Activated CD4-positive, alpha-beta T cell treated with anti-CD3 and anti-CD28 coated beads, Interleukin-2, amount 50 U/mL, for 16 hours (primary cell): ENCODE results near the gene TRPM2.

Experiments
- DNase-seq: peaks from one replicate; pipeline ENCODE4 v3.0.0-alpha.2; 2020

TRPM2 gene

DNA sequence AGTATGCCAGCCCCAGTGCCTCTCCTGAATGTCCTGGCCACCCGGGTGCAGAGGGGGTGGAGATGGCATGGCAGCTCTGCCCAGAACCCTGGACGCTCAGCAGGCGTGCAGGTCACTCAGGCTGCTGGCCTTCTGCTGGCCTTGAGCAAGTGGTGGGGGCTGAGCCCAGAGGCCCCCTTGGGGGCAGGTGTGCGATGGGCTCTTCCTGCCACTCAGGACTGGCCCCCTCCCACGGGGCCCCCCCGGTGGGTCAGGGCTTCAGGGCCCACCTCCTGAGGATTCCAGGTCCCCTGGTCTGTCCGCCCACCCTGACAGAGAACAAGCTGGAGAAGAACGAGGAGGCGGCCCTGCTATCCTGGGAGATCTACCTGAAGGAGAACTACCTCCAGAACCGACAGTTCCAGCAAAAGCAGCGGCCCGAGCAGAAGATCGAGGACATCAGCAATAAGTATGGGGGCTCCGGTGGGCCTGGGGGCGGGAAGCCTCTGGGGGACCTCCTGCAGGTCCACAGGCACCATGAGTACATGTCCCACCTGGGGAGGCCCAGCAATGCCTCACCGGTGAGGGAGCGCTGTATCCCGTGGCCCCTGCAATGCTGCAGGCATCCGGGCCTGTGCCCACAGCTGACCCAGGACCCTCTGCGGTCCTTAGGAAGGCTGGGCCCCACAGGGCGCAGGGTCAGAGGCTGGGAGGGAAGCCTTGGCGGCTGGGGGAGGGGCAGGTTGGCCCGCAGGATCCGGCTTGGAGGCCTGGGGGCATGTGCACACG is 64.9 kb downstream of the TRPM2 start:
- no peak for DNase-seq

GRCh38 chr21:44418876-44419230 is 65.4 kb downstream of the TRPM2 start:
- DNase-seq: no peak

DNA sequence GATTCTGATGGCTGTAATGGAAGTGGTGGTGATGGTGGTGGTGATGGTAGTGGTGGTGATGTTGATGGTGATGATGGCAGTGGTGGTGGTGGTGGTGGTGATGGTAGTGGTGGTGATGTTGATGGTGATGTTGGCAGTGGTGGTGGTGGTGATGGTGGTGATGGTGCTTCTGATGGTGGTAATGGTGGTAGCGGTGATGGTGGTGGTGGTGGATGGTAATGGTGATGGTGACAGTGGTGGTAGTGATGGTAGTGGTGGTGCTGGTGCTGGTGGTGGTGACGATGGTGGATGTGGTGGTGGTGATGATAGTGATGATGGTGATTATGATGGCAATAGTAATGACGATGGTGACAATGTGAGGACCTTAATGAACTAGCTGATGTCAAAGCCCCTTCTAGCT is 66.3 kb downstream of the TRPM2 start:
- no peak for DNase-seq

DNA sequence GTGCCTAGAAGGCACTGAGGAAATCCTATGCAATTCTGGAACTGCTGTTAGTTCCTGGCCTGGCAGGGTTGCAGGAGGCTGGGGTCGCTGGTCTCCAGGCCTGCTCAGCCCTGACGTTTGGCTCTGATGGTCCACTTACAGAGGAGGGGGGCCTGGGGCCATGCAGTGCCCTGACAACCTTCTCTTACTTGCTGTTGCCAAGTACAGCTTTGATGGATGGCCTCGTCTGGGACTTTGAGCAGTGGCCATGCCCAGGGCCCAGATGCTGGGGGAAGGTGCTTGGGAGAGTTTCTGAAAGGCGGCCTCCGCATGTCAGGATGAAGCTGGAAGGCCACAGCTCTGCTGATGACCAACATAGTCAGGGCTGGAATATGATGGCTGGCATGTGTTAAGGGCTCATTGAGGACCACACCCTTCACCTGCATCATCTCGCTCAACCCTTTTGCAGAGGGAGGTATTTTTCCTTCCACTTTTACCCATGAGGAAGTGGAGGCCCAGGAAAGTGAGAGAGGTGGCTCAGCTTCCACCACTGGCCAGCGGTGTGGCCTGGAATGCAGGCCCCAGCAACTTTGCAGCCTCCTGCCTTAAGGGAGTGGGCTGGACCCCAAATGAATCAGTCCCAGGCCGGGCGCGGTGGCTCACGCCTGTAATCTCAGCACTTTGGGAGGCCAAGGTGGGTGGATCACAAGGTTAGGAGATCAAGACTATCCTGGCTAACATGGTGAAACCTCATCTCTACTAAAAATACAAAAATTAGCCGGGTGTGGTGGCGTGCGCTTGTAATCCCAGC is 67.2 kb downstream of the TRPM2 start:
- DNase-seq: no peak

GRCh38 chr21:44421901-44422840 is 68.8 kb downstream of the TRPM2 start:
- no peak for DNase-seq

DNA sequence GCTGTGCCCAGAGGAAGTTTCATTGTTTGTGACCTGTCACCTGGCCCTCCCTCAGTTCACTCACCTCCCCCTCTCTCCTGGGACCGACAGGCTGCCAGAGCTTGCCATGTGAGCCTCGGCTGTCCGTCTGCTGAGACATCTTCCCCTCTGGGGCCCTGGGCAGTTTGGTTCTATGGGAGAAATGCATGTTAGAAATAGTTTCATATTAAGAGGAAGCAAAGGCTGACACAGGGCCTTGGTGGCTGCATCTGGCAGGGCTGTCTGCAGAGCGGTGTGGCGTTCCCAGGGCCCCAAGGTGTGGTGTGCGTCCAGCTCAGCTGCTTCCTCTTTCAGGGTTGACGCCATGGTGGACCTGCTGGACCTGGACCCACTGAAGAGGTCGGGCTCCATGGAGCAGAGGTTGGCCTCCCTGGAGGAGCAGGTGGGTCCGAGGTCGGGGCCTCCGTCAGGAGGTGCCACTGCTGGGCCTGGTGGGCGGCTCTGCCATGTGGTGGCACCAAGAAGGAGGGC is 69.9 kb downstream of the TRPM2 start:
- DNase-seq: no peak

DNA sequence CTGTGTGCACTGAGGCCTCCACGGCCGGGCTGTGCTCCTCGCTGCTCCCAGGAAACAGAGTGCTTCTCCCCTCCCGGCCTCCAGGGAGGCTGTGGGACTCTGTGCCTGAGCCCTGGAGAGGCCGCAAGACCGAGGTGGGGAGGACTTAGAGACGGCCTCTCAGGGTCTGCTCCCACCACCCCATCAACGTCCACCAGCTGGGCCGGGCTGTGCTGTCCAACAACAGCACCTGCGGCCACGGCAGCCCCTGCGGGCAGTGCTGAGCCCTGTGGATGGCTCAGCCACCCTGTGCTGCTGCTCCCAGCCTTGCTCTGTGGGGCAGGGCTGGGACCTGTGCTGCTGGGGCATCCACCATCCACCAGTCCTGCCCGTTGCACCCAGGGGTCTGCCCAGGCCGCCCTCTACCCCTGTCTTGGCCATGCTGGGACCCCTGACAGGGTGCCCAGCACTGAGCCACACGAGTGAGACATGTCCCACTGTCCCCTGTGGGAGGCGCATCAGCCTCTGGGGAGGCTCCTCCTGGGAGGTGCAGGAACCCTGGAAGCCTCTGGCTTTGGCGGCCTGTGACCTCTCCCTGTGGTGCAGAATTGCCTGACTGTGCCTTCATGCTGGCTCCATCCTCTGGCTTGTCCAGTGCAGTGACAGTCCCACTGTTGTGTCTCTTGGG is 70.7 kb downstream of the TRPM2 start:
- no peak for DNase-seq

DNA sequence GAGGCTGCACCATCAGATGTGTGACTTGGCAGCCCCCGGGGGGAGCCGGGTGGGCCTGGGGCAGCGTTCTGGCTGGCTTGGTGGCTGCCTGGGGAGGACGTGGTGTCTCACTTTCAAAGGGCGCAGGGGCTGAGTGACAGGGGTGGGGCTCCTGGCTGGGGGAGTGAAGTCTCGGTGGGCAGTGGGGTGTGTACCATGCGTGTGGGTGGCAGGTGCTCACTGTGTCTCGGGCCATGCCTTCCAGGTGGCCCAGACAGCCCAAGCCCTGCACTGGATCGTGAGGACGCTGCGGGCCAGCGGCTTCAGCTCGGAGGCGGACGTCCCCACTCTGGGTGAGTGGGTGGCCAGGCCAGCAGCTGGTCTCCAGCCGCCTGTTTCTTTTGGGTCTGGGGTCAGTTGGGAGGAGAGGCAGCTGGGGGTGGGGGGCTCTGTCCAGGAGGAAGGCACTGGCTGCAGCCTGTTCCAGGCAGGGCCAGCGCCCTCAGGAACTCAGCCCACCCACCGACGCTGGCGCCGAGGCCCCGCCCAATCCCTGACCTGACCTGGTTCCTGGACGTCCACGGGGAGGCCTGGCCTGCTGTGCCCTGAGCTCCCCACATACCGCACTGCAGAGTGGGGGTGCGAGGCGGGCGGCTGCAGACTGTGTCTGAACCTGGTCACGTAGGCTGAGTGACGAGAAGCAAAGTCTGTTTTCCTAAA is 71.3 kb downstream of the TRPM2 start:
- no peak for DNase-seq

DNA sequence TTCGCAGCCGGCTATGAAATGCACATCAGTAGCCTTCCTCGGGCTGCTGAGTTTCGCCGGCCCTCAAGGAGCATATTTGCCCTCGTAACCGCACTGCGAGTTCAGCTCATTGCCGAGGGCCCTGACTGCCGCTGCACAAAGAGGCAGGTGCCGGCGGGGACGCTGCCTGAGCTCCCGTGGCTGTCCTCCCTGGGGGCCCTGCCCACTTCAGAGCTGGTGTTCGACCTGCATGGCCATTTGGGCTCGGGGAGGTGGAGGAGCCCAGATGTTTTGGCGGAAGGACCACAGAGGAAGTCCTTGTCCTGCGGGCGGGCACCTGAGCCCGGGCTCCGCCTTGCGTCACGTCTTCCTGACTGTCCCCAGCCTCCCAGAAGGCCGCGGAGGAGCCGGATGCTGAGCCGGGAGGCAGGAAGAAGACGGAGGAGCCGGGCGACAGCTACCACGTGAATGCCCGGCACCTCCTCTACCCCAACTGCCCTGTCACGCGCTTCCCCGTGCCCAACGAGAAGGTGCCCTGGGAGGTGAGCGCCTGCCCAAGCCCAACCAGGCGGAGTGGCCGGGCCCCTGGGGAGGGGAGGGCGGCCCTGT is 72.0 kb downstream of the TRPM2 start:
- no peak for DNase-seq

DNA sequence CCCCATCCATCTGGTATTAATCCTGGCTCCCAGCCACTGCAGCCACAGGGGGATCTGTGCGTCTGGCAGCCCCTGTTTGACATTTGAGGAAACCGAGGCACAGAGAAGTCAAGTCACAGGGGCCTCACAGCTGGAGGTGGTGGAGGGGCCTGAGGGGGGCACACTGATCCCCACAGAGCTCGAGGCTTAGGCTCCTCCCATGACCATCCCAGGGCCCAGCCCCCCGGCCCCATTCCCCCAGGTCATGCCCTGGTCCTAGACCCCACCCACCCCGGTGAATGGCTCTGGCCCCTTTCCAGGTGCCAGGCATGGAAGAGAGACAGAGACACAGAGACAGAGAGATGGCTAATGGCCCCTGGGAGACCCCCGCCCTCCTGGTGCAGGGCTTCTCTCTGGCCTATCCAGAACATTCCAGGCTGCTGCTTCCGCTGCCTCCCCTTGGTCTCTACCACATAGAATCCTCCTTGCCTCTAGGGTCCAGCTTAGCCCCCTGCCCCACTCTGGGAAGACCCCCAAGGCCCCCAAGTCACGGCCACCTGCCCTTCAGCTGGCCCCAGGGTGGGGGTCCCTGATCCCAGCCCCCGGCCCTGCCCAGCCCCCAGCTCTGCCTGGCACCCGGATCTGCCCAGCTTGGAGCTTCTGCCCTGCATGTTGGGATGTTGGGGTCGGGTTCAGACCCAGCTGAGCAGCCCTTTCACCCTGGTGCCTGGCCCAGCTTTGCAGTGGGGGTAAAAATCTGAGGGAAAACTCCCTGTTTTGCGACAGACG is 72.7 kb downstream of the TRPM2 start:
- no peak for DNase-seq

GRCh38 chr21:44426663-44427191 is 73.3 kb downstream of the TRPM2 start:
- no peak for DNase-seq

GRCh38 chr21:44427241-44428120 is 74.1 kb downstream of the TRPM2 start:
- no peak for DNase-seq

GRCh38 chr21:44428281-44428960 is 75.0 kb downstream of the TRPM2 start:
- peak; percentile 37 for DNase-seq

GRCh38 chr21:44429894-44430293 is 76.5 kb downstream of the TRPM2 start:
- DNase-seq: no peak

DNA sequence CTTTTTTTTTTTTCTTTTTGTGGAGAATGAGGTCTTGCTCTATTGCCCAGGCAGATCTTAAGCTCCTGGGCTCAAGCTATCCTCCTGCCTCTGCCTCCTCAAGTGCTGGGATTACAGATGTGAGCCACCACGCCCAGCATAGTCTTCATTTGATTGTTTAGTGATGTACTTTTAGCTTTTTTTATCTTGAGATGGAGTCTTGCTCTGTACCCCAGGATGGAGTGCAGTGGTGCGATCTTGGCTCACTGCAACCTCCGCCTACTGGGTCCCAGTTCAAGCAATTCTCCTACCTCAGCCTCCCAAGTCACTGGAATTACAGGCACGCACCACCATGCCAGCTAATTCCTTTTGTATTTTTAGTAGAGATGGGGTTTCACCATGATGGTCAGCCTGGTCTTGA is 77.9 kb downstream of the TRPM2 start:
- DNase-seq: no peak

GRCh38 chr21:44432841-44433790 is 79.7 kb downstream of the TRPM2 start:
- DNase-seq: no peak

DNA sequence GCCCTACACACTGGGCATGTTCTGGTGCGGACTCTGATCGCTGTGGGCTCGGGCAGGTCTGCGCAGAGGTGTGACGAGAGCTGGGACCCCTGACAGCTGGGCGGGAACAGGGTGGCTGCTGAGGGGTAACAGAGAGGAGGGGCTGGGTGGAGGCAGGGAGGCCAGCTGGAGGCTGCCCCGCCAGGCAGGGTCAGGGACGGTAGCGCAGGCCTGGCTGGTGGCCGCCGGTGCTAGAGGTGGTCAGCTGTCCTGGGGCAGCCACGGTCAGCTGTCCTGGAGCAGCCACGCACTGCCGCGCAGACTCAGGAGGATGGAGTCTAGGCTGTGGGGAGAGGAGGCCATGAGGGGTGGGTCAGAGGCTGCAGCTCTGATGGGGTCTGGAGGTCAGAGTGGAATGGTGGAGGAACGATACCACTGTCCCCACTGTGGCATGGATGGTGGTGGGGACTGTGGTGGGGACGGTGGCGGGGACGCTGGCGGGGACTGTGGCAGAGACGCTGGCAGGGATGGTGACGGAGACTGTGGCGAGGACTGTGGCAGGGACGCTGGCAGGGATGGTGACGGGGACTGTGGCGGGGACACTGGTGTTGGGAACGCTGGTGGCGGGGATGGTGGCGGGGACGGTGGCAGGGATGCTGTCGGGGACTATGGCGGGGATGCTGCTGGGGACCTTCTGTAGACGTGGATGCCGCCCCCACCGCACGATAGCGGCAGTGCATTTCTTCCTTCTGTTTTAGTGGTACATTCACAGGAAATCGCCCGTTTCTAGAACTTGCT is 80.6 kb downstream of the TRPM2 start:
- no peak for DNase-seq
